Liver (tissue), 3 donors: Measurements from ENCODE around the gene SYCE3.

ENCODE experiments used
- CTCF ChIP-seq: fragments of 150-350 bp; IDR thresholded peaks from 2 replicates; pipeline ENCODE4 v1.5.1; 2017; ENCODE audit warnings: improper control_type of control experiment, low read depth, low read length; ENCODE audit not compliant: missing input control
- FOXA1 ChIP-seq: IDR thresholded peaks from 2 replicates; pipeline ENCODE4 v1.6.1; 2016; ENCODE audit warnings: antibody characterized with exemption
- GABPA ChIP-seq, 2 donors: IDR thresholded peaks in 1 of 2; conservative IDR thresholded peaks in 1 of 2; 2 replicates each; pipeline ENCODE4 v1.6.1; 2016; ENCODE audit warnings: antibody characterized with exemption in 2 of 2, mild to moderate bottlenecking in 1 of 2, moderate library complexity in 1 of 2
- NR2F2 ChIP-seq: IDR thresholded peaks from 2 replicates; pipeline ENCODE4 v1.6.1; 2016; ENCODE audit warnings: antibody characterized with exemption
- RAD21 ChIP-seq, 2 donors: IDR thresholded peaks; 2 replicates each; pipeline ENCODE4 v1.6.1; 2016; ENCODE audit warnings: antibody characterized with exemption in 2 of 2, mild to moderate bottlenecking in 2 of 2
- SP1 ChIP-seq: IDR thresholded peaks from 2 replicates; pipeline ENCODE4 v1.6.1; 2018; ENCODE audit warnings: antibody characterized with exemption, mild to moderate bottlenecking
- YY1 ChIP-seq: IDR thresholded peaks from 2 replicates; pipeline ENCODE4 v1.6.1; 2016; ENCODE audit warnings: antibody characterized with exemption, mild to moderate bottlenecking
- donor health status: healthy.
- donor health status: healthy.

- TF ChIP-seq CTCF (no peak), YY1 (no peak), SP1 (no peak), GABPA (IDR thresholded peaks at IDR 0.05 in 1 of 2, conservative IDR thresholded peaks at IDR 0.05 in 1 of 2) (no peak), NR2F2 (no peak), RAD21 (IDR thresholded peaks at IDR 0.05) (no peak), FOXA1 (no peak)
Measured at GRCh38 chr22:50520826-50521453, 41.8 kb downstream of the SYCE3 start.
